IPS DF 19.7 (cell line): ENCODE data around the gene SH3BP2.

Experiments
- DNase-seq: peaks from one replicate; pipeline ENCODE4 v3.0.0-alpha.2; 2013; ENCODE audit warnings: low read depth, low spot score

SH3BP2 gene

DNA sequence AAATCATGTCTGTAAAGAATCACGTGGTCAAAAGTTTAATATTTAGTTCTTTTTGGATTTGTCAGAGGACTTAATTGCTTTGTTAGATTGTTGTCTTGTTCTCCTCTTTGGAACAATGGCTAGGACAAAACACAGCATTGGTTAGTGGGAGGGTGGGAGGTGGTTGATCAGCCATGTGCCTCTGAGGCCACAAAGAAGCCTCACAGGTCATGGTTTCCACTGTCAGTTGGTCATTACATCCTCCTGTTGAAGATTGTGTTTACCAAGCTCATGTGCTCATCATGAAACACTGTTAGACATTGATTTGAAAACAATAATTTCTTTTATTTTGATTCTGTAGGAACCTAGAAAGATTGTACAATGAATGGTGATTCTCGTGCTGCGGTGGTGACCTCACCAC, 82.7 kb downstream of the SH3BP2 start:
- DNase-seq, result no peak

DNA sequence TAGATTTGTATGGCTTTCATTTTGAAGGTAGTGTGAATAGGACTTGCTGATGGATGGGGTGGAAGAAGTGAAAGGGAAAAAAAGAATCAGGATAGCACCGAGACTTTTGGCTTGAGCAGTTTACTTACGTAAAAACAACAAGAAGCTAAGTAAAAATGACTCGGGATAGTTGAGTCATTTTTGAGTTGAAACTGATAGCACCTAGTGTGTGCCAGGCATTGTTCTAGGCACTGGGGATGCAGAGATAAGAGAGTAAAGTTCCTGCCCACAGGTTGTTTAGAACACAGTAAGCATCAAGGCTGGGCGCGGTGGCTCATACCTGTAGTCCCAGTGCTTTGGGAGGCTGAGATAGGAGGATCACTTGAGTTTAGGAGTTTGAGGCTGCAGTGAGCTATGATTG, 85.5 kb downstream of the SH3BP2 start:
- no peak for DNase-seq

DNA sequence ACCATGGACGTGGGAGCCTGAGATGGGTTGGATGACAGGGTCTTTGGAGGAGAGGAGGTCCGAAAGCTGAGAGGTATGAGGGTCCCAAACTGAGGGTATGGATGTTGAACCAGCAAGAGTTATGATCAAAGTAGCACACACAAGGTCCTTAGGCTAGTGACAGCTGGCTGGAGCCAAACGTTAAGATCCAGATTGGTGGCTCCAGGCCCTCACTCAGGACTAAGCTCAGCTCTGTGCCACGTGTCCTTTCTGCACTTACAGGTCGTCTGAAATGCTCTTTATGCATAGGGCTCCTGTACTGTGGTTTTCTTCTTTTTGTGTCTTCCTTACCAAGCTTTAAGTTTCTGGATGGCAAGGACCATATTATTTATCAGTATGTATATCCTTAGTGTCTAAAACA, 86.1 kb downstream of the SH3BP2 start:
- no peak for DNase-seq

DNA sequence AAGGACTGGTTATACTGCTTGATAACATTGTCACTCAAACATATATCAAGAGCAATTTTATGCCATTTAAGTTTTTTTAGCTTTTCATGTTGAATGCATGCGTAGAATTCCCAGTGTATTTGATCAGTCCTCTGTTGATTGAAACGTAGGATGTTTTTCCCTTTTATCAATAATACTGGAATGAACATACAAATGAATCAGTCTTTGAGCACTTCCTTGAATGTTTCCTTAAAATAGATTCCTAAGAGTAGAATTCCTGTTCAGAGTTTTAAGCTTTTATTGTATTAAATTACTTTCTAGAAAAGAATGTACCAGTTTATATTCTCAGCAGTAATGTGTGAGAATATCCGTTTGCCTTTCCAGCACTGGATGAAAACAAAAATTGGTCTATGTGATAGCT, 88.5 kb downstream of the SH3BP2 start:
- DNase-seq, result no peak

DNA sequence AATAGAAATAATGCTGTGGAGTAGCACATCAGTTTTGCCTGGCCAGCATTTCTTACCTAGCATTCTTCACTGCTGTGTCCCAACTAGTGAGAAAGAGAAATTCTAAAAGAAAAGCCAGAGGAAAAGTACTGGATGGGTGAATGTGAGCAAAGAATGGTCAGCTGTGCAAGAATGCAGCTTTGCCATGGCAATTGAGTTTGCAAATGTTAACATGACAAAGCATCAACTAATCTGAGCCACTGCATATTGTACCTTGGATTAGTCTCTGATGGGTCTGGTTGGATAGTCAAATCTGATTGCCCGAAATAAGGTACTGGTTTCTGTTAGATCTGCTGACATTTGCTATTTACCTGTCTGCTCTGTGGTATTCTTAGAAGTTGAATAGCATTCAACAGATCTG, 89.5 kb downstream of the SH3BP2 start:
- no peak for DNase-seq

DNA sequence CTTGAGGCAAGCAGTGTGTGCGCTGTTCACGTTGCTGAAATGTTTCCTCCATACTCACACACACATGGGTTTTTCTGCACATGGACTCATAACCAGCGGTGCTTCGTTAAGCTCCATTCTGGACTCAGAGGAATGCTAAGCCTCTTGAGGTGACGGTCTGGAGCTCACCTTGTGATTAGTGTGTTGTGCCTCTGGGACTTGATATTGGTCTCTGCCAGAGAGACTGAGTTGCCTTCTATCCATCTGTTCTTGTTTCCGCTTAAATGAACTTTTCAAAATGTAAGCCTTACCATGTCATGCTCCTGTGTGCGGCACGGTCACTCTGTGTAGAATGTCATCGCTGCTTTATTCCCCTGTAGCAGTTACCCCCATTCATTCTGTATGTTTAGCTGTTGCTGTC, 93.3 kb downstream of the SH3BP2 start:
- DNase-seq, result no peak

DNA sequence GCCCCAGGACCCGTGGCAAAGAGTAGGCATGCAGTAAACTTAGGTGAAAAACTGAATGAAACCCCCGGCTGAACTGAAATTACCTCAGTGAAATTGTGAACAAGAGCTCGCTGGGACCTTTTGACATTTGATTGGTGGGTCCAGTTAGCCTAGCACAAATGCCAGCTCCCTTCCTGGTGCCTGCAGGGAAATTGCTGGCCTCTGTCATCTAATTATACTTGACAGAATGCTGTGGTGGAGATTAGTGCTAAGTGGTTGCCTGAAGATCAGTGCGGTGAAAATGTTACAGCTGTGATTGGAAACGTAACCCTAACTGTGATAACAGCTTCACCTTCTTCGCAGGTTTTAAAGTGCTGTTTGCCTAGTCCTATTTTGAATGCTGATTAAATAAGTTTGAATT, 93.7 kb downstream of the SH3BP2 start:
- DNase-seq, result no peak

DNA sequence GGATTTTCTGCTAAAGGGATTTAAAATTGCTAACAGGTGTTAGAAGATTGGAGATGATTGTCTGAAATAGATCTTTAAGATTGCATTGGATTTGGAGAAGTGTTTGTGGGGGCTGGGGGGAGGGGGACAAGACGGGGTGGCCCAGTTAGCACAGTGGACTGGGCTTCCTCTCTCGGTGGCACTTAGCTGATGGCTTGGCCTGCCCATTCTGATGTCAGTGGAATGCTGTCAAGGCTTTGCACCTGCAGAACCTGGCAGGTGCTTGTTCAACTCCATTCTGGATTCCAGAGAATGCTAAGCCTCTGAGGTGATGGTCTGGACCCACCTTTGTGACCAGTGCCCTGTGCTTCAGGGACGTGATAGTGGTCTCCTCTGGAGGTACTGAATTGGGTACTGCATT, 94.5 kb downstream of the SH3BP2 start:
- DNase-seq, result no peak

DNA sequence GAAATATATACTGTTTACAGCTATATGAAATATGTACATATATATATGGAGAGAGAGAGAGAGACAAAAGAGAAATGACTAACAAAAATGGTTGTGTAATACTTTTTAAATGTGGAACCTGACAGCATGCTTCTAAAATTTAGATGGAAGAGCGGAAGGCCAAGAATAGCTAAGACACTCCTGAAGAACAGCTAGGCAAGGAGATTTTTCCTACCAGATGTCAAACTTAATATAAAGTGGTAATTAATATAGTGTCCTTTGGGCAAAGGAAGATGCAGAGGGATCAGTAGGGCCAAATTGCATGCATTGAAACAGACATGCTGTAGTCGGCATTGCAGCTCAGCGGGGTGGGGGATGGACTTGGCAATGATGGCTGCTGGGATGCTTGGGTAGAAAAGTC, 96.0 kb downstream of the SH3BP2 start:
- no peak for DNase-seq
